Mesodermal cell (in vitro differentiated cells): Measurements from ENCODE around the gene FAM161B.
"Not testable (repeated sequence)": the region's sequence is repeated elsewhere in the genome, so short reads cannot be mapped to it uniquely, and the experiment has no call there.

ENCODE experiments used
- H3K27ac ChIP-seq: 2 replicates; pipeline ENCODE4 v1.7.0; 2013; ENCODE audit warnings: mild to moderate bottlenecking, low read depth, low read length, moderate library complexity; ENCODE audit not compliant: severe bottlenecking
- H3K36me3 ChIP-seq: 2 replicates; pipeline ENCODE4 v1.7.1; 2013; ENCODE audit warnings: mild to moderate bottlenecking, low read length, moderate library complexity; ENCODE audit not compliant: control insufficient read depth, insufficient read depth
- H3K4me1 ChIP-seq: one replicate; pipeline ENCODE4 v1.7.1; 2013; ENCODE audit warnings: mild to moderate bottlenecking, low read length; ENCODE audit not compliant: insufficient read depth, control insufficient read depth, poor library complexity, severe bottlenecking
- H3K4me3 ChIP-seq: 2 replicates; pipeline ENCODE4 v1.7.0; 2013; ENCODE audit warnings: low read length, control low read depth, mild to moderate bottlenecking; ENCODE audit not compliant: insufficient read depth, poor library complexity, severe bottlenecking; ENCODE audit errors: extremely low read depth
- H3K9me3 ChIP-seq: 2 replicates; pipeline ENCODE4 v1.7.1; 2013; ENCODE audit warnings: mild to moderate bottlenecking, low read length, moderate library complexity; ENCODE audit not compliant: control insufficient read depth
- WGBS, 2 experiments: methylation state at CpG; one replicate each; pipeline ENCODE4 v1.1.5; 2013; ENCODE audit warnings: missing lambda C conversion rate in 2 of 2; ENCODE audit not compliant: insufficient coverage in 2 of 2; 5-methylcytosine and 5-hydroxymethylcytosine counted together

The FAM161B gene

DNA sequence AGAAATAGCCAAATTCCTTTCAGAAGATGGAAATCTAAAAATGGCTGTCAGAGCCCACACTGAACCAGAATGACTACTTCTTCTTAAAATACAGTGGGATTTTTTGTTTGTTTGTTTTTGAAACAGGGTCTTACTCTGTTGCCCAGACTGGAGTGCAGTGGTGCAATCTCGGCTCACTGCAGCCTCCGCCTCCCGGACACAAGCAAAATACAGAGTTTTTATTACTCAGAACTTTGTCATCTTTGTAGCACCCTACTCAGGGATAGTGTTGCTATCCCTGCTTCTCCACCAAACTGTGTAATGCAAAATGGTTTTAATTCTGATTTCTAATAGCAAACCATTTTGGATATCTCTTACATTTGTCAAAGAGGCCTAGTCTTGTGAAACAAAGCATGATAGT, 46.9 kb downstream of the FAM161B start:
- H3K36me3 ChIP-seq, result peaks cover 82% of the 10 kb centered on the region
- H3K4me3 ChIP-seq, result no peak overlapping the region
- H3K27ac ChIP-seq, result no peak overlapping the region
- H3K4me1 ChIP-seq, result no peaks in the 10 kb centered on the region
- 100% methylated on average over 1 of the region's 3 CpGs; no CpG with 5 or more reads in 1 of the 2 experiments for WGBS, 2 experiments
- H3K9me3 ChIP-seq, result no peaks in the 10 kb centered on the region

DNA sequence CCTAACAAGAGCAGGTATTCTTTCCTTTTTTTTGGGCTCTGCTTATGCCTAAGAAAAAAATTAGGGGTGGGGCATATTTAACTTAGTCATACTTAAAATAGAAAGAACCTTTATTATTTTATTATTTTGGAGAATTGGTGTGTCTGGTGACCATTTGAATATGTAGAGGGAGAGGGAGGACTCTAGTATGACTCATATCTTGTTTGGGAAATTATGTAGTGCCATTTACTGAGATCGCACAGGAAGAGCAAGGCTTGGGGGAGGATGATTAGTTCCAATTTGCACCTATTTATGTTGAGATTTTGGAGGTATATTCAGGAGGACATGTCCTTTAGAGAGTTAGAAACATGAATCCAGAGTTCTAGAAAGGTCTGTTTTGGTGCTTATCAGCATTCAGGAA, 53.4 kb downstream of the FAM161B start:
- no peak overlapping the region for H3K4me3 ChIP-seq
- WGBS, 2 experiments, result 83% methylated on average over 1 of the region's 1 CpG; no CpG with 5 or more reads in 1 of the 2 experiments

DNA sequence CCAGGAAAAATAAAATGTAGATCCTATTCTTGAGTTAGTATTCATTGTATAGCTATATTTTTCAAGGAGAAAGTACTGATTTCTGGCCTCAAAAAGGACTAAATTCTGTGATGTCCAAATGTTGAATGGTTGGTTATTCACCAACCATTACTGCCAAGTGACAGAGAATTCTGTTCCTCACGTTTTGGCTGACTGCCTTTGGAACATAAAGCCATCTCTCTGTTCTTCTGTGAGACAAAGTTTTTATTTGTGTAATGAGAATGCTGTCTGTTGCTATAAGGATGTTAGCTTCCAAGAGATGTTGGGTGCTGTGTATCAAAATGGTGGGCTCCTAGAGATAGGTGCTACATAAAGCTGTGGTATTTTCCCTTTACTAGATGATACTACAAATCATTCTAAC, 54.0 kb downstream of the FAM161B start:
- WGBS, 2 experiments, result 100% methylated on average over 1 of the region's 1 CpG
- Histone ChIP-seq H3K9me3 (no peaks in the 10 kb centered on the region), H3K4me1 (no peaks in the 10 kb centered on the region), H3K27ac (no peak overlapping the region), H3K36me3 (peaks cover 94% of the 10 kb centered on the region), H3K4me3 (no peak overlapping the region)

More for the DNA sequence above, 53.4 kb downstream of the FAM161B start:
- no peaks in the 10 kb centered on the region for H3K9me3 ChIP-seq
- H3K27ac ChIP-seq, result peak overlapping the region; percentile 39
- H3K4me1 ChIP-seq, result no peaks in the 10 kb centered on the region
- H3K36me3 ChIP-seq, result peaks cover 94% of the 10 kb centered on the region

GRCh38 chr14:73894180-73894687, 55.7 kb downstream of the FAM161B start:
- 97 to 100% methylated on average over 5 to 6 of the region's 6 CpGs for WGBS, 2 experiments
- not testable (repeated sequence) for H3K4me1 ChIP-seq, H3K27ac ChIP-seq, H3K9me3 ChIP-seq, H3K4me3 ChIP-seq
- H3K36me3 ChIP-seq, result peaks cover 77% of the 10 kb centered on the region

DNA sequence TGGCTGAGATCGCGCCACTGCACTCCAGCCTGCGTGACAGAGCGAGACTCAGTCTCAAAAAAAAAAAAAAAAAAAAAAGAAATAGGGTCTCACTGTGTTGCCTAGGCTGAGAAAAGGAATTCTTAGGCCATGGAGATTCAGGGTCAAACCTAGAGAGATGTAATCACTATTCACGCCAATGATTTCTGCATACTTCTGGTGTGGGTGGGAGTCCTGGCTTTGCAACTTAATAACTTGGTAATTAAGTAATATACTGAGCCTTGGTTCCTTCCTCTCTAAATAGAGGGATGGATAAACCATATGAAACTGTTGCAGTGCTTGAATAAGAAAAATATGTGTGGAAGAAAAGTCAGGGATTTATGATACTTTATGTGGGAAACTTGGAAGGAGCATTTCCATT, 60.5 kb downstream of the FAM161B start:
- peak overlapping the region; percentile 1 for H3K27ac ChIP-seq
- WGBS, 2 experiments, result 89 to 96% methylated on average over 1 to 4 of the region's 5 CpGs
- H3K9me3 ChIP-seq, result no peaks in the 10 kb centered on the region
- no peak overlapping the region for H3K4me3 ChIP-seq
- peaks cover 30% of the 10 kb centered on the region for H3K36me3 ChIP-seq
- H3K4me1 ChIP-seq, result peaks cover 16% of the 10 kb centered on the region

GRCh38 chr14:73888971-73889370, 60.9 kb downstream of the FAM161B start:
- peaks cover 26% of the 10 kb centered on the region for H3K36me3 ChIP-seq
- no peak overlapping the region for H3K4me3 ChIP-seq
- peak overlapping the region; percentile 1 for H3K27ac ChIP-seq
- no peaks in the 10 kb centered on the region for H3K9me3 ChIP-seq
- peaks cover 16% of the 10 kb centered on the region for H3K4me1 ChIP-seq
- 90% methylated on average over 2 of the region's 2 CpGs; no CpG with 5 or more reads in 1 of the 2 experiments for WGBS, 2 experiments

DNA sequence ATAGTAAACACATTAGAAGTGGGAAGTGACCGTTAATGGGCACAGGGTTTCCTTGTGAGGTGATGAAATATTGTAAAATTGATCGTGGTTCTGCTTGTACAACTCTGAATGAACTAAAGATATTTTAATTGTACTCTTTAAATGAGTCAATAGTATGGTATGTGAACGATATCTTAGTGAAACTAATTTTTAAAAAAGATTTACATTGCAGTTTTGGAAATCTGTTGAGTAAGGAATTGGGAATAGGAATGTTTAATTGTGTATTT, 61.5 kb downstream of the FAM161B start:
- Histone ChIP-seq H3K36me3 (peaks cover 20% of the 10 kb centered on the region), H3K4me1 (peaks cover 16% of the 10 kb centered on the region), H3K27ac (no peak overlapping the region), H3K9me3 (no peaks in the 10 kb centered on the region), H3K4me3 (peak overlapping the region; percentile 99)
- 93% methylated on average over 2 of the region's 3 CpGs; no CpG with 5 or more reads in 1 of the 2 experiments for WGBS, 2 experiments

DNA sequence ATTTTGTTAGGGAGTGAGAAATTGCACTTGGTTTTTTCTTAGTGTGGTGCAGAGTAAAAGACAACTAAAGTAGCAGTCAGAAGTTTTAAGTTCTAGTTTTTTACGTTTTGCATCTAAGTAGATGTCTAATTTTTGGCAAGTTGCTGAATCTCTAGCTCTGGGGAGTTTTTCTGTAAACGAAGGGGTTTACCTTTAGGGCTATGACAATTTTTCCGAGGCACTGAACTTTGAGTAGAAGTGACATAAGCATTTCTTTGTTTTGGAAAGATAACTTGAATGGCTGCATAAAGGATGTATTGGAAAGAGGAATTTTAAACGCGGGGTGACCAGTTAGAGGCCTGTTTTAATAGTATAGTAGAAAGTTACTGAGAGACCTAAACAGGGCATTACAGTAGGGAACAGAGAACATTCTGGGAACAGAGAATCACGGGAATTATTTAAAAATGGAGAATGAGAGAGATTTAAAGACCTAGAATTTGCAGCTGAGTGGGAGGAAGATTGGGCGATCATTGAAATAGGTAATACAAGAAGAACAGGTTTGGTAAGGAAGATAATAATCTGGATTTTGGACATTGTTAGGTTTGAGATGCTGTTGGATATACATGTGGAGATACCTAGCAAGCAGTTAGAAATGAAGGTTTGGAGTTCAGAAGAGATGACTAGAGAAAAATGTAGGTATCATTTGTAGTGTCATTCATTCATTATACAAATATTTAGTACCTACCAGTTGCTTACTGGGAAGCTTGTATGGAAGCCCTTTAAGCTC, 62.0 kb downstream of the FAM161B start:
- peaks cover 16% of the 10 kb centered on the region for H3K4me1 ChIP-seq
- H3K4me3 ChIP-seq, result peak overlapping the region; percentile 99
- peaks cover 16% of the 10 kb centered on the region for H3K36me3 ChIP-seq
- 53 to 57% methylated on average over 6 to 7 of the region's 7 CpGs for WGBS, 2 experiments
- H3K9me3 ChIP-seq, result no peaks in the 10 kb centered on the region
- peak overlapping the region; percentile 94 for H3K27ac ChIP-seq

GRCh38 chr14:73887318-73887616, 62.6 kb downstream of the FAM161B start:
- Histone ChIP-seq H3K4me3 (peak overlapping the region; percentile 99), H3K27ac (peak overlapping the region; percentile 94), H3K4me1 (peaks cover 16% of the 10 kb centered on the region), H3K9me3 (no peaks in the 10 kb centered on the region), H3K36me3 (peaks cover 14% of the 10 kb centered on the region)
- no CpG with 5 or more reads among the region's 7 CpGs for WGBS, 2 experiments

GRCh38 chr14:73886449-73887317, 63.2 kb downstream of the FAM161B start, which contains the start of gene ZNF410:
Gene ZNF410, plus strand, starts transcription at chr14:73886859. Its CDS starts 5,317 bp downstream, at chr14:73892176.
- Histone ChIP-seq H3K27ac (peak within 1 kb of the TSS; percentile 94), H3K4me3 (peak within 1 kb of the TSS; percentile 99), H3K9me3 (no peaks in the 10 kb centered on the region), H3K36me3 (peaks cover 10% of the 10 kb centered on the region), H3K4me1 (peaks cover 16% of the 10 kb centered on the region)
- 0 to 1% methylated on average over 29 to 54 of the region's 65 CpGs for WGBS, 2 experiments
